Activated CD4-positive, alpha-beta T cell treated with anti-CD3 and anti-CD28 coated beads, Interleukin-2, amount 10 ng/mL, durations not matched to agents 7 days and 5 days (primary cell): ENCODE results near the gene FKBP10. TPM values are rescaled to one million over a fixed set of nuclear protein-coding genes. Genes with fewer than 3 reads are reported as not detected.
"Not testable (repeated sequence)": the region's sequence is repeated elsewhere in the genome, so short reads cannot be mapped to it uniquely, and the experiment has no call there.

Source experiments
- CTCF ChIA-PET: fragments of 350-600 bp; sonication (Branson Sonifier 250); formaldehyde crosslinking; loops from one replicate; lab custom pipeline; 2021; ENCODE audit warnings: antibody characterized with exemption; lab: Charles Lee
- POLR2A ChIA-PET: fragments of 350-600 bp; sonication (Branson Sonifier 250); formaldehyde crosslinking; loops from one replicate; lab custom pipeline; 2021; ENCODE audit warnings: antibody characterized with exemption; lab: Charles Lee
- DNase-seq: peaks from one replicate; pipeline ENCODE4 v3.0.0-alpha.2; 2020
- H3K27ac Mint-ChIP-seq: one replicate; pipeline ENCODE4 v1.8.0; 2021; ENCODE audit warnings: mild to moderate bottlenecking, moderate library complexity, mixed read lengths
- H3K27me3 Mint-ChIP-seq: one replicate; pipeline ENCODE4 v1.8.0; 2021; ENCODE audit warnings: mixed read lengths
- H3K36me3 Mint-ChIP-seq: one replicate; pipeline ENCODE4 v1.8.0; 2021; ENCODE audit warnings: low read depth, mixed read lengths
- H3K4me1 Mint-ChIP-seq: one replicate; pipeline ENCODE4 v1.8.0; 2021; ENCODE audit warnings: mixed read lengths
- H3K4me3 Mint-ChIP-seq: one replicate; pipeline ENCODE4 v1.8.0; 2021; ENCODE audit warnings: mild to moderate bottlenecking, moderate library complexity, mixed read lengths
- H3K9me3 Mint-ChIP-seq: one replicate; pipeline ENCODE4 v1.8.0; 2021; ENCODE audit warnings: mixed read lengths
- total RNA-seq, 2 experiments: library from RNA; stranded (reverse); gene quantifications; one replicate each; pipeline ENCODE4 v1.2.3, GENCODE V29; 2021

Gene FKBP10
- total RNA-seq, 2 experiments from 2014 or later, result 0.44 TPM; not detected in 1

GRCh38 chr17:41822216-41823140 lies 9.7 kb downstream of the FKBP10 start:
- Mint-ChIP-seq H3K27ac (no peak overlapping the region), H3K36me3 (no peaks in the 10 kb centered on the region), H3K27me3 (no peaks in the 10 kb centered on the region), H3K4me1 (no peaks in the 10 kb centered on the region), H3K9me3 (no peaks in the 10 kb centered on the region), H3K4me3 (no peak overlapping the region)
- POLR2A ChIA-PET, result no interaction called here
- DNase-seq, result no peak
- CTCF ChIA-PET, result interaction anchor here (0.7 to 2.3 kb wide), 4 partner anchors 11 to 31 kb away, joined by 3 to 7 read pairs (median 3); partner anchors contain the start of gene P3H4

- ChIA-PET CTCF (interaction anchor here (0.6 to 2.3 kb wide), 5 partner anchors 12 to 30 kb away, joined by 3 to 7 read pairs (median 3); partner anchors contain the start of gene P3H4), POLR2A (no interaction called here)
- H3K4me3 Mint-ChIP-seq, result no peak overlapping the region
- H3K36me3 Mint-ChIP-seq, result no peaks in the 10 kb centered on the region
- H3K27me3 Mint-ChIP-seq, result no peaks in the 10 kb centered on the region
- no peaks in the 10 kb centered on the region for H3K9me3 Mint-ChIP-seq
- H3K27ac Mint-ChIP-seq, result no peak overlapping the region
- no peaks in the 10 kb centered on the region for H3K4me1 Mint-ChIP-seq
- no peak for DNase-seq
These were observed 10.3 kb downstream of the FKBP10 start for GRCh38 chr17:41823141-41823524.

- no peaks in the 10 kb centered on the region for H3K36me3 Mint-ChIP-seq
- H3K4me1 Mint-ChIP-seq, result no peaks in the 10 kb centered on the region
- no peak overlapping the region for H3K27ac Mint-ChIP-seq
- ChIA-PET POLR2A (no interaction called here), CTCF (interaction anchor here (0.6 to 2.3 kb wide), 2 partner anchors 12 to 21 kb away, joined by 4 to 7 read pairs; partner anchors contain the start of gene P3H4)
- H3K9me3 Mint-ChIP-seq, result no peaks in the 10 kb centered on the region
- no peaks in the 10 kb centered on the region for H3K27me3 Mint-ChIP-seq
- no peak for DNase-seq
- no peak overlapping the region for H3K4me3 Mint-ChIP-seq
These were observed 10.8 kb downstream of the FKBP10 start for GRCh38 chr17:41823580-41823979.

- Mint-ChIP-seq H3K4me3 (no peak overlapping the region), H3K27ac (no peak overlapping the region), H3K36me3 (no peaks in the 10 kb centered on the region), H3K4me1 (no peaks in the 10 kb centered on the region), H3K27me3 (no peaks in the 10 kb centered on the region), H3K9me3 (no peaks in the 10 kb centered on the region)
- ChIA-PET CTCF (interaction anchor here (2.3 kb wide), 1 partner anchor 13 kb away, joined by 7 read pairs; the partner anchor contains the start of gene P3H4), POLR2A (no interaction called here)
- no peak for DNase-seq
These were observed 11.3 kb downstream of the FKBP10 start for GRCh38 chr17:41824086-41824485.

GRCh38 chr17:41825175-41825845 lies 12.5 kb downstream of the FKBP10 start:
- no peaks in the 10 kb centered on the region for H3K36me3 Mint-ChIP-seq
- no peaks in the 10 kb centered on the region for H3K27me3 Mint-ChIP-seq
- H3K9me3 Mint-ChIP-seq, result no peaks in the 10 kb centered on the region
- H3K27ac Mint-ChIP-seq, result no peak overlapping the region
- H3K4me3 Mint-ChIP-seq, result no peak overlapping the region
- POLR2A ChIA-PET, result no interaction called here
- CTCF ChIA-PET, result interaction anchor here (0.5 to 1.7 kb wide), 2 partner anchors 10 to 46 kb away, joined by 3 to 6 read pairs; no protein-coding TSS in a partner anchor
- DNase-seq, result no peak
- H3K4me1 Mint-ChIP-seq, result no peaks in the 10 kb centered on the region

GRCh38 chr17:41829961-41830360 lies 17.2 kb downstream of the FKBP10 start:
- CTCF ChIA-PET, result interaction anchor here (1.2 kb wide), 1 partner anchor 10 kb away, joined by 3 read pairs; no protein-coding TSS in a partner anchor
- H3K4me1 Mint-ChIP-seq, H3K4me3 Mint-ChIP-seq, H3K27me3 Mint-ChIP-seq, H3K27ac Mint-ChIP-seq, H3K36me3 Mint-ChIP-seq, DNase-seq, POLR2A ChIA-PET, H3K9me3 Mint-ChIP-seq: not testable (repeated sequence)

- H3K4me1 Mint-ChIP-seq, result peaks cover 16% of the 10 kb centered on the region
- ChIA-PET CTCF (interaction anchor here (0.6 to 0.7 kb wide), 2 partner anchors 34 to 329 kb away, joined by 3 to 4 read pairs; no protein-coding TSS in a partner anchor), POLR2A (no interaction called here)
- peak overlapping the region; percentile 74 for H3K4me3 Mint-ChIP-seq
- H3K9me3 Mint-ChIP-seq, result no peaks in the 10 kb centered on the region
- H3K27ac Mint-ChIP-seq, result peak overlapping the region; percentile 16
- DNase-seq, result no peak
- peaks cover 7% of the 10 kb centered on the region for H3K36me3 Mint-ChIP-seq
- H3K27me3 Mint-ChIP-seq, result peaks cover 3% of the 10 kb centered on the region
These were observed 22.5 kb downstream of the FKBP10 start for GRCh38 chr17:41835214-41835799.

GRCh38 chr17:41835800-41836549 lies 23.2 kb downstream of the FKBP10 start, which contains the start of gene NT5C3B:
TSS of gene NT5C3B (minus strand) at chr17:41836232. CDS start at chr17:41836193, 39 bp downstream.
- Mint-ChIP-seq H3K4me3 (peak within 1 kb of the TSS; percentile 76), H3K27ac (peak within 1 kb of the TSS; percentile 50), H3K27me3 (peaks cover 3% of the 10 kb centered on the region), H3K4me1 (peaks cover 16% of the 10 kb centered on the region), H3K9me3 (no peaks in the 10 kb centered on the region), H3K36me3 (peaks cover 4% of the 10 kb centered on the region)
- ChIA-PET CTCF (interaction anchor here (0.6 kb wide), 1 partner anchor 329 kb away, joined by 4 read pairs; no protein-coding TSS in a partner anchor), POLR2A (no interaction called here)
- peak; percentile 42 for DNase-seq

GRCh38 chr17:41836550-41837196 lies 23.9 kb downstream of the FKBP10 start:
- peaks cover 3% of the 10 kb centered on the region for H3K27me3 Mint-ChIP-seq
- ChIA-PET CTCF (no interaction called here), POLR2A (no interaction called here)
- peak overlapping the region; percentile 76 for H3K4me3 Mint-ChIP-seq
- no peak for DNase-seq
- H3K36me3 Mint-ChIP-seq, result peaks cover 4% of the 10 kb centered on the region
- H3K4me1 Mint-ChIP-seq, result peaks cover 16% of the 10 kb centered on the region
- H3K9me3 Mint-ChIP-seq, result no peaks in the 10 kb centered on the region
- H3K27ac Mint-ChIP-seq, result peak overlapping the region; percentile 50

GRCh38 chr17:41837761-41838538 lies 25.1 kb downstream of the FKBP10 start, which contains the start of gene KLHL10:
TSS of gene KLHL10 (plus strand) at chr17:41837825. CDS start at chr17:41837933, 108 bp downstream.
- POLR2A ChIA-PET, result no interaction called here
- Mint-ChIP-seq H3K4me1 (peaks cover 16% of the 10 kb centered on the region), H3K36me3 (peaks cover 4% of the 10 kb centered on the region), H3K9me3 (no peaks in the 10 kb centered on the region), H3K27ac (peak within 1 kb of the TSS; percentile 50), H3K4me3 (peak within 1 kb of the TSS; percentile 76), H3K27me3 (peaks cover 3% of the 10 kb centered on the region)
- CTCF ChIA-PET, result interaction anchor here (0.6 to 1.1 kb wide), 7 partner anchors 11 to 1092 kb away, joined by 3 read pairs; partner anchors contain the start of gene CNP
- DNase-seq, result no peak

GRCh38 chr17:41839448-41839847 lies 26.6 kb downstream of the FKBP10 start:
- CTCF ChIA-PET, result interaction anchor here (0.6 to 0.7 kb wide), 3 partner anchors 13 to 1358 kb away, joined by 3 to 5 read pairs (median 3); no protein-coding TSS in a partner anchor
- H3K4me1 Mint-ChIP-seq, result peaks cover 16% of the 10 kb centered on the region
- H3K9me3 Mint-ChIP-seq, DNase-seq, H3K36me3 Mint-ChIP-seq, POLR2A ChIA-PET, H3K4me3 Mint-ChIP-seq, H3K27ac Mint-ChIP-seq, H3K27me3 Mint-ChIP-seq: not testable (repeated sequence)
